Activated CD4-positive, CD25-positive, alpha-beta regulatory T cell treated with anti-CD3 and anti-CD28 coated beads, Interleukin-2, amount 50 U/mL, for 72 hours (primary cell): ENCODE measurements around the gene MEOX1.

Experiments
- DNase-seq: peaks from one replicate; pipeline ENCODE4 v3.0.0; 2021

The MEOX1 gene

GRCh38 chr17:43650471-43650870 is 11.3 kb downstream of the MEOX1 start:
- DNase-seq: no peak

- DNase-seq: no peak
Measured at GRCh38 chr17:43648916-43649315, 12.8 kb downstream of the MEOX1 start.

GRCh38 chr17:43645765-43646481 is 15.8 kb downstream of the MEOX1 start:
- DNase-seq: peak; percentile 41

- DNase-seq: no peak
Measured at GRCh38 chr17:43645450-43645764, 16.3 kb downstream of the MEOX1 start.

- DNase-seq: no peak
Measured at GRCh38 chr17:43644081-43644480, 17.6 kb downstream of the MEOX1 start.

- no peak for DNase-seq
Measured at GRCh38 chr17:43641416-43641815, 20.3 kb downstream of the MEOX1 start.

GRCh38 chr17:43640491-43641252 is 21.1 kb downstream of the MEOX1 start:
- no peak for DNase-seq

GRCh38 chr17:43637563-43638323 is 24.0 kb downstream of the MEOX1 start:
- no peak for DNase-seq

- no peak for DNase-seq
Measured at GRCh38 chr17:43636426-43636825, 25.3 kb downstream of the MEOX1 start.

GRCh38 chr17:43634591-43635125 is 27.1 kb downstream of the MEOX1 start:
- DNase-seq: no peak

- no peak for DNase-seq
Measured at GRCh38 chr17:43632221-43632620, 29.5 kb downstream of the MEOX1 start.

- DNase-seq: no peak
Measured at GRCh38 chr17:43631429-43631828, 30.3 kb downstream of the MEOX1 start.

GRCh38 chr17:43628089-43628650 is 33.6 kb downstream of the MEOX1 start:
- DNase-seq: no peak

GRCh38 chr17:43627653-43628052 is 34.1 kb downstream of the MEOX1 start:
- no peak for DNase-seq

- no peak for DNase-seq
Measured at GRCh38 chr17:43626023-43626422, 35.7 kb downstream of the MEOX1 start.

- DNase-seq: no peak
Measured at GRCh38 chr17:43625606-43626005, 36.1 kb downstream of the MEOX1 start.

- DNase-seq: no peak
Measured at GRCh38 chr17:43620581-43620980, 41.1 kb downstream of the MEOX1 start.

- DNase-seq: no peak
Measured at GRCh38 chr17:43620147-43620546, 41.6 kb downstream of the MEOX1 start.

- DNase-seq: no peak
Measured at GRCh38 chr17:43619705-43620104, 42.0 kb downstream of the MEOX1 start.

- no peak for DNase-seq
Measured at GRCh38 chr17:43618276-43618675, 43.4 kb downstream of the MEOX1 start.

GRCh38 chr17:43616852-43617251 is 44.9 kb downstream of the MEOX1 start:
- no peak for DNase-seq

- no peak for DNase-seq
Measured at GRCh38 chr17:43616421-43616820, 45.3 kb downstream of the MEOX1 start.

GRCh38 chr17:43616029-43616351 is 45.7 kb downstream of the MEOX1 start:
- no peak for DNase-seq
